ENCODE data around the gene MFSD1.

DNA sequence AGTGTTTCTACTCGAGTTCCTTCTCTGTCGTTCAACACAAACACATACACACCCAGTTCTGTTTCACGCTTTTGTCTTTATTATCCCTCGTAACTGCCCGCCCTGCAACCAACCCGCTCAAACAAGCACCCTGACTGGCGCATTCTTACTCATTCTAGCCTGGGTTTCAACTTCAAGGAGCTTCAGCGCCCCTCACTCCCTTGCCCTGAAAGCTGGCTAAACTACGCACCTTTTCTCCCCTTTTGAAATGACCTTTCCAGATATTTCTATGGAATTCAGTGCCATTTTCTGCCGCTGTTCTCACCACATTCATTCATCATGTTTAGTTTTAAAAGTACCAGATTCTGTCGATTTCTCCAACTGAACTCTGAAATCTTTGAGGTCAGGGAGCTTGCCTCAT, 653 bp upstream of the MFSD1 start:
- TF ChIP-seq EZH2 (IDR thresholded peaks at IDR 0.05; ENCODE audit: borderline replicate concordance, low read depth, low read length, severe bottlenecking) = no peak
- TF ChIP-seq, protein P1, sequence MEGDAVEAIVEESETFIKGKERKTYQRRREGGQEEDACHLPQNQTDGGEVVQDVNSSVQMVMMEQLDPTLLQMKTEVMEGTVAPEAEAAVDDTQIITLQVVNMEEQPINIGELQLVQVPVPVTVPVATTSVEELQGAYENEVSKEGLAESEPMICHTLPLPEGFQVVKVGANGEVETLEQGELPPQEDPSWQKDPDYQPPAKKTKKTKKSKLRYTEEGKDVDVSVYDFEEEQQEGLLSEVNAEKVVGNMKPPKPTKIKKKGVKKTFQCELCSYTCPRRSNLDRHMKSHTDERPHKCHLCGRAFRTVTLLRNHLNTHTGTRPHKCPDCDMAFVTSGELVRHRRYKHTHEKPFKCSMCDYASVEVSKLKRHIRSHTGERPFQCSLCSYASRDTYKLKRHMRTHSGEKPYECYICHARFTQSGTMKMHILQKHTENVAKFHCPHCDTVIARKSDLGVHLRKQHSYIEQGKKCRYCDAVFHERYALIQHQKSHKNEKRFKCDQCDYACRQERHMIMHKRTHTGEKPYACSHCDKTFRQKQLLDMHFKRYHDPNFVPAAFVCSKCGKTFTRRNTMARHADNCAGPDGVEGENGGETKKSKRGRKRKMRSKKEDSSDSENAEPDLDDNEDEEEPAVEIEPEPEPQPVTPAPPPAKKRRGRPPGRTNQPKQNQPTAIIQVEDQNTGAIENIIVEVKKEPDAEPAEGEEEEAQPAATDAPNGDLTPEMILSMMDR (IDR thresholded peaks at IDR 0.05; ENCODE audit: borderline replicate concordance, extremely low read depth, low read length, poor library complexity, severe bottlenecking) = no peak
